Ishikawa (cell line): ENCODE measurements around the gene GPC6.

Experiments
- CEBPB ChIP-seq: IDR thresholded peaks from 2 replicates; pipeline ENCODE4 v1.6.1; 2012
- CREB1 ChIP-seq: IDR thresholded peaks from 2 replicates; pipeline ENCODE4 v1.6.1; 2012; ENCODE audit warnings: low read depth
- EGR1 ChIP-seq: IDR thresholded peaks from 2 replicates; pipeline ENCODE4 v1.6.1; 2012
- EP300 ChIP-seq: IDR thresholded peaks from 2 replicates; pipeline ENCODE4 v1.6.1; 2012; ENCODE audit warnings: borderline replicate concordance
- FOXM1 ChIP-seq: IDR thresholded peaks from 2 replicates; pipeline ENCODE4 v1.6.1; 2012; ENCODE audit warnings: low read depth, borderline replicate concordance
- NFIC ChIP-seq: IDR thresholded peaks from 2 replicates; pipeline ENCODE4 v1.6.1; 2012
- RAD21 ChIP-seq: IDR thresholded peaks from 2 replicates; pipeline ENCODE4 v1.6.1; 2012; ENCODE audit warnings: low read depth
- TAF1 ChIP-seq: IDR thresholded peaks from 2 replicates; pipeline ENCODE4 v1.6.1; 2012; ENCODE audit warnings: low read depth, mild to moderate bottlenecking
- TCF12 ChIP-seq: IDR thresholded peaks from 2 replicates; pipeline ENCODE4 v1.6.1; 2012; ENCODE audit warnings: low read depth
- TEAD4 ChIP-seq: IDR thresholded peaks from 2 replicates; pipeline ENCODE4 v1.6.1; 2012
- YY1 ChIP-seq: IDR thresholded peaks from 2 replicates; pipeline ENCODE4 v1.6.1; 2012; ENCODE audit warnings: low read depth
- ZBTB7A ChIP-seq: IDR thresholded peaks from 2 replicates; pipeline ENCODE4 v1.6.1; 2012; ENCODE audit warnings: low read depth
- TF ChIP-seq, protein P1 (sequence below): IDR thresholded peaks from 2 replicates; pipeline ENCODE4 v1.6.1; 2012; ENCODE audit warnings: low read depth, mild to moderate bottlenecking
- TF ChIP-seq, protein P2 (sequence below): IDR thresholded peaks from 2 replicates; pipeline ENCODE4 v1.6.1; 2012
- TF ChIP-seq, protein P3 (sequence below): IDR thresholded peaks from 2 replicates; pipeline ENCODE4 v1.6.1; 2012

GPC6 gene

DNA sequence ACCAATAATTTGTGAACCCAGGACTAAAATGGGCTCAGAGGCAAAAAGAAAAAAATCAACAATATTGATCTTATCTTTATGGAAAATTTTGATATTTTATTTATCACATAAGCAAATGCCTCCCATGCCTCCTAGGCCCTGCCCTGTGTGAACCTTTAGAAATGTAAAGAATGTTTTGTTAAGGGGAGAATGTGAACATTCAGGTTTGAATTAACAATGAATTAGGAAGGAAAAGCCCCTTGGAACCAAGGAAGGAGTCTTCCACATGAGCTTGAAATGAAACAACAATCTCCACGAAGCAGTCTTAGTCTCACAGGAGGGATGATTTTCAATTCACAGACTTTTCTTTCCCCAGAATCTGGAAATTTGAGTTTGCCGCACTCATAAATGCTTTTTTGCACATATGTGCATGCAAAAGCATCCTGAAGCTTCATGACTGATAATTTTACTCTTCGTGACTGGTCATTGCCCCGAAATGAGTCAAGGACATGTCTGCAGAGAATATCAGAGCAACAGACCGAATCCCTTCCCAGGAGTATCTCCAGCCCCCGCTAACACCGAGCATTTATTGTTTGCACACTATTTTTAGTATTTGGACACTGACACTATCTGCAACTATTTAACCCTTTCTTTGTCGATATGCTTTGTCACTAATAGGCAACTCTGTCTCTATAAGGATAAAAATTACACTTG lies 1117.7 kb downstream of the GPC6 start:
- TF ChIP-seq CREB1 (no peak), ZBTB7A (no peak), CEBPB (no peak), NFIC (no peak), YY1 (no peak)

DNA sequence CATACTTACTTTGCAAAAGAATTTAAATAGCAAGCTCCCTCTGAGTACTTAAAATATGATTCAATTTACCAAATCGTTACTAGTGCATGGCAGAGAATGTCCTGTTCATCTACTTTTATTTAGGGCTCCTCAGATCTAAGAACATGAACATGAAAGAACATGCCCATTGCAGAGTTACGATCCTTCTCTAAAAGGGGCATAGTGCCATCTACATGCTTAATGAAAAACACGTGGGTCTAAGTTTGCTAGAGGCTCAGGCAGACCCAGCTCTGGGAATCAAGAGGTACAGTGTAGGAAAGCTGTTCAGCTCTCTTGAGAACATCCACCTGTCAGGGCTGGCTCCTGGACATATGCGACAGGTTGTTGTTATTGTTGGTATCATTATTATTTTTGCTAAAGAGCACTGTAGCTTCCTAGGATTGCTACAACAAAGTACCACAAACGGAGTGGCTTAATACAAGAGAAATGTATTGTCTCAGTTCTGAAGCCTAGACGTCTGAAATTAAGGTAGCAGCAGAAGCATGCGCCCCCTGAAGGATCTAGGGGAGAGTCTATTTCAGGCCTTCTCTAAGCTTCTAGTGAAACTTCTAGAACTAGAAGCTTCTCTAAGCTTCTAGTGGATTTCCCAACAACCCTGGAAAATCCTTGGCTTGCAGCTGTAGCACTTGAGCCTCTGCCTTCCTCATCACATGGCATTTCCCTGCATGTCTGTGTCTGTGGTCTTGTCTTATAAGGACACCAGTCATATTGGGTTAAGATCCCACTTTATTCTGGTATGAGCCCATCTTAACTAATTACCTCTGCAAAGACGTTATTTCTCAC lies 1119.0 kb downstream of the GPC6 start:
- TF ChIP-seq RAD21 (peak; percentile 21; the same call in 1 of the 2 replicates), CREB1 (no peak)

DNA sequence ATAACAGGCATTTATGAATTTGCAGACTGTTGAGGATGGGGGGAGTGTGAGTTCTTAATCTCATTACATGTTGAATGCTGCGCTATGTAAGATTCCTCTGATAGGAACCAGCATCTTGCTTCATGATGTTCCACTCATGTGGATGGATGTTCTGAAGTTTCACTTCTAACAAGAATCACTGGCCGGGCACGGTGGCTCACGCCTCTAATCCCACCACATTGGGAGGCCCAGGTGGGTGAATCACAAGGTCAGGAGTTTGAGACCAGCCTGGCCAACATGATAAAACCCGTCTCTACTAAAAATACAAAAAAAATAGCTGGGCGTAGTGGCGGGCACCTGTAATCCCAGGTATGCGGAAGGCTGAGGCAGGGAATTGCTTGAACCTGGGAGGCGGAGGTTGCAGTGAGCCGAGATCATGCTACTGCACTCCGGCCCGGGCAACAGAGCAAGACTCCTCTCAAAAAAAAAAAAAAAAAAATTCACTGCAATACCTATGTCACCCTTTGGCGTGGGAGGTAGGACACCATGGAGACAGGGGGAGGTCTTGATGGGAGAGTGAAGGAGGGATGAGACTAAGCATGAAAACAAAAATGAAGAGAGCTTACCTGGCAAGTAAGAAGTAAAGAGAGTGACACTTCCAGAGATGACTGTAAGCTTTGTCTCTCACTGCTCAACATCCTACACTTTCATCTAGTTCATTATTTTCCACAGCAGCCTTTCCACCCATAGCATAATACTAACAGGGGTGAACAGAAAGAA lies 1119.8 kb downstream of the GPC6 start:
- TF ChIP-seq EGR1 = no peak
- no peak for TF ChIP-seq FOXM1
- TF ChIP-seq EP300 = no peak
- TF ChIP-seq NFIC = no peak
- TF ChIP-seq CREB1 = no peak
- no peak for TF ChIP-seq ZBTB7A
- TF ChIP-seq, protein P1, sequence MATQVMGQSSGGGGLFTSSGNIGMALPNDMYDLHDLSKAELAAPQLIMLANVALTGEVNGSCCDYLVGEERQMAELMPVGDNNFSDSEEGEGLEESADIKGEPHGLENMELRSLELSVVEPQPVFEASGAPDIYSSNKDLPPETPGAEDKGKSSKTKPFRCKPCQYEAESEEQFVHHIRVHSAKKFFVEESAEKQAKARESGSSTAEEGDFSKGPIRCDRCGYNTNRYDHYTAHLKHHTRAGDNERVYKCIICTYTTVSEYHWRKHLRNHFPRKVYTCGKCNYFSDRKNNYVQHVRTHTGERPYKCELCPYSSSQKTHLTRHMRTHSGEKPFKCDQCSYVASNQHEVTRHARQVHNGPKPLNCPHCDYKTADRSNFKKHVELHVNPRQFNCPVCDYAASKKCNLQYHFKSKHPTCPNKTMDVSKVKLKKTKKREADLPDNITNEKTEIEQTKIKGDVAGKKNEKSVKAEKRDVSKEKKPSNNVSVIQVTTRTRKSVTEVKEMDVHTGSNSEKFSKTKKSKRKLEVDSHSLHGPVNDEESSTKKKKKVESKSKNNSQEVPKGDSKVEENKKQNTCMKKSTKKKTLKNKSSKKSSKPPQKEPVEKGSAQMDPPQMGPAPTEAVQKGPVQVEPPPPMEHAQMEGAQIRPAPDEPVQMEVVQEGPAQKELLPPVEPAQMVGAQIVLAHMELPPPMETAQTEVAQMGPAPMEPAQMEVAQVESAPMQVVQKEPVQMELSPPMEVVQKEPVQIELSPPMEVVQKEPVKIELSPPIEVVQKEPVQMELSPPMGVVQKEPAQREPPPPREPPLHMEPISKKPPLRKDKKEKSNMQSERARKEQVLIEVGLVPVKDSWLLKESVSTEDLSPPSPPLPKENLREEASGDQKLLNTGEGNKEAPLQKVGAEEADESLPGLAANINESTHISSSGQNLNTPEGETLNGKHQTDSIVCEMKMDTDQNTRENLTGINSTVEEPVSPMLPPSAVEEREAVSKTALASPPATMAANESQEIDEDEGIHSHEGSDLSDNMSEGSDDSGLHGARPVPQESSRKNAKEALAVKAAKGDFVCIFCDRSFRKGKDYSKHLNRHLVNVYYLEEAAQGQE = no peak
- TF ChIP-seq TEAD4 = no peak
- TF ChIP-seq, protein P2, sequence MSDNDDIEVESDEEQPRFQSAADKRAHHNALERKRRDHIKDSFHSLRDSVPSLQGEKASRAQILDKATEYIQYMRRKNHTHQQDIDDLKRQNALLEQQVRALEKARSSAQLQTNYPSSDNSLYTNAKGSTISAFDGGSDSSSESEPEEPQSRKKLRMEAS = no peak

DNA sequence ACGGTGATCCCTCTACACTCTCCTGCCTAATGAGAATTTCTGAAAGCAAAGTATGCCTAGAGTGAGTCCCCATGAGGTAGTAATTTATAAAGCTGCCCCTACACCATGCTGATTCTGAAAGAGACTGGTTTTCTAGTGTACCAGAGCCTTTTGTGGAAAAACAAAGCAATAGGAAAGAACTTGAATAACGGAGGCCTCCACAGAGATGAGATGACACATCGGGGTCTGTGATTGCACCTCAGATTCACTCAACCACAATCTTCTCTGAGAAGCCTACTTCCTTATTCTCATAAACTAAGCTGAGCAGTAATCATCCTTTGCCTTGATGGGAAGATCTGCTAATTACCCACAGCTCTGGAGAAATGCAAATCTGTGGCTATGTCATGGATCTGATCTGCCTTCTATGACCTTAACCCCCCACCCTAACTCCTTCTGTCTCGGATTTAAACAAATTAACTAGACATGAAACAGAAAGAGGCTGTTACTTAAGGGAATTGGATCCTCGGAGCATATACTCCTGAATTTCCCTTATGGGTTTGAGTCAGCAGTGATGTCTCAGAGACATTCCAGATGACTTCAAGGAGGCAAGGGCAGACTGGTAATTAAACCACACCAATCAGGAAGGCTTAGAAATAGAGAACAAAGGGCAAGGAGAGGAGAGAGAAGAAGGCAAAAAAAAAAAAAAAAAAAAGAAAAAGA lies 1124.8 kb downstream of the GPC6 start:
- no peak for TF ChIP-seq CREB1
- no peak for TF ChIP-seq EP300
- TF ChIP-seq CEBPB = no peak
- TF ChIP-seq FOXM1 = no peak
- TF ChIP-seq, protein P3, sequence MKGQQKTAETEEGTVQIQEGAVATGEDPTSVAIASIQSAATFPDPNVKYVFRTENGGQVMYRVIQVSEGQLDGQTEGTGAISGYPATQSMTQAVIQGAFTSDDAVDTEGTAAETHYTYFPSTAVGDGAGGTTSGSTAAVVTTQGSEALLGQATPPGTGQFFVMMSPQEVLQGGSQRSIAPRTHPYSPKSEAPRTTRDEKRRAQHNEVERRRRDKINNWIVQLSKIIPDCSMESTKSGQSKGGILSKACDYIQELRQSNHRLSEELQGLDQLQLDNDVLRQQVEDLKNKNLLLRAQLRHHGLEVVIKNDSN = no peak
- no peak for TF ChIP-seq TEAD4
- TF ChIP-seq, protein P2 = no peak
- TF ChIP-seq TAF1 = no peak
- TF ChIP-seq EGR1 = no peak

DNA sequence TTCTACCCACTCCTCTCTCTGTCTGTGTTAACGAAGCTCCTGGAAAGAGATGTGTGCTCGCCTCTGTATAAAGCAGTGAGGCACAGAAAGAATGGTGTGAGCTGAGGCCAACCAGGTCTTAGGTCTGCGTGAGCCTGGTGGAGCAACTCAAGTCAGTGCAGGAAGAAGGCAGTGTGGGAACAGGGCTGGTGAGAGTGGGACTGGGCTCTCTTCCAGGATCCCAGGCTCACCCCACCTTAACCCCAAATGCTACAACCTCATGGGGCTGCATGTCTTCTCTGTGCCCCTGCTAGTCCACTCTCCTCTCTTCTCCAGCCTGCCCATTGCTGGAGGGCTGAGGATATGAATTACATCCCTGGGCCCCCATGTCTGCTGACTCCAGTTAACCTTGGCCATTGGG lies 1125.5 kb downstream of the GPC6 start:
- no peak for TF ChIP-seq CEBPB
- no peak for TF ChIP-seq RAD21
- TF ChIP-seq ZBTB7A = no peak
- TF ChIP-seq YY1 = no peak
- TF ChIP-seq, protein P3 = no peak
- no peak for TF ChIP-seq EP300
- TF ChIP-seq EGR1 = no peak
- TF ChIP-seq CREB1 = no peak
- TF ChIP-seq, protein P2 = no peak
- TF ChIP-seq, protein P1 = no peak
- TF ChIP-seq TCF12 = no peak
- no peak for TF ChIP-seq FOXM1
- TF ChIP-seq NFIC = no peak
- TF ChIP-seq TEAD4 = no peak
- TF ChIP-seq TAF1 = no peak
